Retinal pigment epithelial cell (primary cell): Measurements from ENCODE around the gene GNAZ.

ENCODE experiments used
- DNase-seq: peaks from one replicate; pipeline ENCODE4 v3.0.0-alpha.2; 2010; ENCODE audit warnings: low read depth
- H3K4me3 ChIP-seq: 2 replicates; pipeline ENCODE4 v1.5.1; 2011; ENCODE audit warnings: mild to moderate bottlenecking, low read length, control low read depth, moderate library complexity
- TF ChIP-seq, protein P1 (sequence below): conservative IDR thresholded peaks from 2 replicates; pipeline ENCODE4 v1.5.1; 2011; ENCODE audit warnings: low read depth, low read length, control low read depth, inconsistent platforms

Gene GNAZ

GRCh38 chr22:23065495-23066122, 4.7 kb upstream of the GNAZ start:
- no peak overlapping the region for H3K4me3 ChIP-seq
- TF ChIP-seq, protein P1, sequence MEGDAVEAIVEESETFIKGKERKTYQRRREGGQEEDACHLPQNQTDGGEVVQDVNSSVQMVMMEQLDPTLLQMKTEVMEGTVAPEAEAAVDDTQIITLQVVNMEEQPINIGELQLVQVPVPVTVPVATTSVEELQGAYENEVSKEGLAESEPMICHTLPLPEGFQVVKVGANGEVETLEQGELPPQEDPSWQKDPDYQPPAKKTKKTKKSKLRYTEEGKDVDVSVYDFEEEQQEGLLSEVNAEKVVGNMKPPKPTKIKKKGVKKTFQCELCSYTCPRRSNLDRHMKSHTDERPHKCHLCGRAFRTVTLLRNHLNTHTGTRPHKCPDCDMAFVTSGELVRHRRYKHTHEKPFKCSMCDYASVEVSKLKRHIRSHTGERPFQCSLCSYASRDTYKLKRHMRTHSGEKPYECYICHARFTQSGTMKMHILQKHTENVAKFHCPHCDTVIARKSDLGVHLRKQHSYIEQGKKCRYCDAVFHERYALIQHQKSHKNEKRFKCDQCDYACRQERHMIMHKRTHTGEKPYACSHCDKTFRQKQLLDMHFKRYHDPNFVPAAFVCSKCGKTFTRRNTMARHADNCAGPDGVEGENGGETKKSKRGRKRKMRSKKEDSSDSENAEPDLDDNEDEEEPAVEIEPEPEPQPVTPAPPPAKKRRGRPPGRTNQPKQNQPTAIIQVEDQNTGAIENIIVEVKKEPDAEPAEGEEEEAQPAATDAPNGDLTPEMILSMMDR = no peak
- DNase-seq = no peak

GRCh38 chr22:23066200-23067022, 3.9 kb upstream of the GNAZ start:
- DNase-seq = no peak
- H3K4me3 ChIP-seq = no peak overlapping the region
- TF ChIP-seq, protein P1 = no peak

DNA sequence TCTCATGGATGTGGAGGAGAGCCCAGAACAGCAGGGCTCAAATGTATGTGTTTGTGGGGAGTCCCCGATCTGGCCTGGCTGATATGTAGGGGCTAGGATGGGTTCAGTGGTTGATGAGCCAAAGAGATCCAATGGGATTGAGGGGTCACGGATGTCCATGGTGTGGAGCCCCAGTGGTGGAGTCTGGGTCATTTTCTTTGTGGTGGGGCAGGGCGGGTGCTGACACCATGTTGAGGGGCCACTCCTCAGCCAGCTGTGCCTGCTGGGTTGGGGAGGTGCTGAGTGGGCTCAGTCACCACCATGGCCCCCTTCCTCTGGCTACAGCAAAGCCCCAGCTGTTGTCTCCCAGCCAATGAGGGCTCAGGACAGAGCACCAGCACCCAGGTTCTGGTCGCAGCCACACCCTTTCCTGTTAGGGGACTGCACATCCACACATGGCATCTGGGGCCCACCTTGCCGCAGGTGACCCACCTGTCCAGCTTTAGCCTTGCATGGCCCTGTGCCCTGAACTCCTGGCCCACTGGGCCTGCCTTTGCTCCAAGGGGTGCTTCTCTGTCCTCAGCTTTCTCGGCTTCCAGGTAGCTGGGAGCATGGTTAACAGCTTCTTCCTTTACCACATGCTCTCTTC, 3.2 kb upstream of the GNAZ start:
- no peak for DNase-seq
- TF ChIP-seq, protein P1 = no peak
- no peak overlapping the region for H3K4me3 ChIP-seq

- TF ChIP-seq, protein P1 = no peak
- no peak for DNase-seq
- no peak overlapping the region for H3K4me3 ChIP-seq
These were observed 2.6 kb upstream of the GNAZ start for GRCh38 chr22:23067691-23068090.

- TF ChIP-seq, protein P1 = no peak
- no peak overlapping the region for H3K4me3 ChIP-seq
- DNase-seq = no peak
These were observed 2.1 kb upstream of the GNAZ start for GRCh38 chr22:23068096-23068831.

DNA sequence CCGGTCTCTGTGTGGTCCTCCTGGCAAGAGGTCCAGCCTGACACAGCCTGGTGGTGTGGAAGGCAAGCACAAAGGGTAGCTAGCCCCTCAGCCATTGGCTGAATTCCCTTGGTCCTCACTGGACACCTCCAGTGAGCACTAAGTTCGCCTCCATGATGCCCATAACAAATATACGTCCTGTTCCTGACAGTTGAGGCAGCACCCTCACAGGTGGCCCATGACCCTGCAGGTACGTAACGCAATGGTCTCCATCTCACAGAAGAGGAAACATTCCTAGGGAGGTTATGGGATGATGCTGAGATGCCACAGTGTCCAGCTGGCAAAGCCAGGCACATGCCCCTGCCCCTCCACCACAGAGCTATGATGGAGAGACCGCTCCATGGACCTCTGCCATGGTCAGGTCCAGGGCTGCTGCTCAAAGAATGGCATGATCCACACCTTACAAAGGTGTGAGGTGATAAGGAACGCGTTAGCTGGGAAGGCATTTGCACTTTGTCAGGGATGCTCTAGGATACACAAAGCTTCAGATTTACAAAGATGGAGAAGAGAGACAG, 1.4 kb upstream of the GNAZ start:
- no peak overlapping the region for H3K4me3 ChIP-seq
- DNase-seq = no peak

More for the DNA sequence above, 1.4 kb upstream of the GNAZ start:
- TF ChIP-seq, protein P1 = no peak
